IPS-18c (cell line): ENCODE data around the gene PRKG1.
"Not testable (repeated sequence)": the region's sequence is repeated elsewhere in the genome, so short reads cannot be mapped to it uniquely, and the experiment has no call there.

Experiments
- H3K4me3 ChIP-seq: 2 replicates; pipeline ENCODE4 v1.7.0; 2013; ENCODE audit warnings: low read depth, mild to moderate bottlenecking, low read length, moderate library complexity; ENCODE audit not compliant: insufficient read depth
- H3K9me3 ChIP-seq: one replicate; pipeline ENCODE4 v1.6.1; 2013; ENCODE audit warnings: mild to moderate bottlenecking, low read length, moderate library complexity; ENCODE audit not compliant: control insufficient read depth, insufficient read depth

PRKG1 gene

GRCh38 chr10:51439645-51440044, 365.4 kb downstream of the PRKG1 start:
- H3K4me3 ChIP-seq: no peak overlapping the region
- peaks cover 2% of the 10 kb centered on the region for H3K9me3 ChIP-seq

DNA sequence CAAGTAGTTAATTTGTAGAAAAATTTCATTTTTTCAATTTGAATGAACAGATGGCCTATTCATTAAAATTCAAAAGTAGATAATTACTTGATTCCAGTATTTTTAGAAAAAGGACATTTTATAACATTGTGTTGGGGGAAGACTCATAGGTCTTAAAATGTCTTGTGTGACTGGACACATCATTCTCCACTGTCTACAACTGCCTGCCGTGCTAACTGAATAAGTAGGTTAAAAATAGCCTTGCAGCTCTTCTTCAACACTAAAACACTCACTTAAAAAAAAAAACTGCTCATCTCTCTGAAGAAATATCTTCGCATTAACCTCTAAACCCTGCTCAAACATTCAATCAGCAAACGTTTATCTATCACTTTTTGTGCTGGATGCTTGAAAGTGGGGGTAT, 371.3 kb downstream of the PRKG1 start:
- peaks cover 2% of the 10 kb centered on the region for H3K9me3 ChIP-seq
- no peak overlapping the region for H3K4me3 ChIP-seq

DNA sequence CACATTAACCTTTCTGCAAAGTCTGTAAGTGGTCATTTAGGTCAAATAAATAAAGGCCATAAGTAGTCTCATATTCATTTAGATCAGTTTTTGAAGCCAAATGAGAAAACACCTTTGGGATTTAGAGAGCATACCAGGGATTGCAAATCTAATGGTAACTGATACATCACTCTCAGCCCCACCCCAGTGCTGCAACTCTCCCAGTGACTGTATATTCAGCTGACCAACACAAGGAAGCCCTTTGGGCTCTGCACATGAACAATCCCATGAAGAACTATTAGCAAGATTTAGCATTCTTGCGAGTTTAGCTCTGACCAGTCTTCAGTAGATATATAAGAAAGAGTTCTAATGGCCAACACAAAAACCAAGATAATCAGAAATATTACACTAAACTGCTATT, 372.8 kb downstream of the PRKG1 start:
- Histone ChIP-seq H3K4me3 (no peak overlapping the region), H3K9me3 (peaks cover 2% of the 10 kb centered on the region)

DNA sequence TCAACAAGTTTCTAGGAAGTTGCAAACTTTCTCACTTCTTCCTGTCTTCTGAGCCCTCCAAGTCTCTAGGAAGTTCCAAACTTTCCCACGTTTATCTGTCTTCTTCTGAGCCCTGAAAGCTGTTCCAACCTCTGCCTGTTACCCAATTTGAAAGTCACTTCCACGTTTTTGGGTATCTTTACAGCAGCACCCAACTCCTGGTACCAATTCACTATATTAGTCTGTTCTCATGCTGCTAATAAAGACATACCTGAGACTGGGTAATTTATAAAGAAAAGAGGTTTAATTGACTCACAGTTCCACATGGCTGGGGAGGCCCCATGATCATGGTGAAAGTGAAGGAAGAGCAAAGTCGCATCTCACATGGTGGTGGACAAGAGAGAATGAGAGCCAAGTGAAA, 381.5 kb downstream of the PRKG1 start:
- not testable (repeated sequence) for H3K9me3 ChIP-seq, H3K4me3 ChIP-seq

- Histone ChIP-seq H3K4me3 (no peak overlapping the region), H3K9me3 (peaks cover 6% of the 10 kb centered on the region)
These were observed 385.2 kb downstream of the PRKG1 start for GRCh38 chr10:51459476-51459875.

- Histone ChIP-seq H3K4me3 (no peak overlapping the region), H3K9me3 (no peaks in the 10 kb centered on the region)
These were observed 387.9 kb downstream of the PRKG1 start for GRCh38 chr10:51462076-51462779.

- H3K4me3 ChIP-seq: no peak overlapping the region
- H3K9me3 ChIP-seq: no peaks in the 10 kb centered on the region
These were observed 394.1 kb downstream of the PRKG1 start for GRCh38 chr10:51468424-51468823.

- Histone ChIP-seq H3K9me3 (no peaks in the 10 kb centered on the region), H3K4me3 (no peak overlapping the region)
These were observed 395.4 kb downstream of the PRKG1 start for GRCh38 chr10:51469686-51470085.

- no peak overlapping the region for H3K4me3 ChIP-seq
- H3K9me3 ChIP-seq: no peaks in the 10 kb centered on the region
These were observed 397.0 kb downstream of the PRKG1 start for GRCh38 chr10:51471271-51471670.

DNA sequence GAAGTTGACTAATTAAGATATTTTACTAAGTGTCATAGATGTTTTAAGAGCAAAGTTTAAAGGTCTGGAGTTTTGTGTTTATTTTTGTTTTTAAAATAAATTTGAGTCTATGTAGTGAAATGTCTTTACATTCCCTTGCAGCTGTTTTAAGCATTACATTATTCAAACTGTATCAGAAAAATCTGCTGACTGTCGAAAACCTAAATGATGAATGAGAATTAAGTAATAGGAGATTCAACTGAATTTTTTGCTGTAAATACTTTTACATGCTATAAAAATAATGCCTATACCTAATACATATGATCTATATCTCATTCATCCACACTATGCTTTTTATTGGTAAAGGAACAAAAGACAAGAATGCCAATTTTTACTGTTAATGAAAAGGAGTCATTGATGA, 397.9 kb downstream of the PRKG1 start:
- Histone ChIP-seq H3K9me3 (no peaks in the 10 kb centered on the region), H3K4me3 (no peak overlapping the region)

GRCh38 chr10:51479711-51480110, 405.4 kb downstream of the PRKG1 start:
- Histone ChIP-seq H3K9me3 (no peaks in the 10 kb centered on the region), H3K4me3 (no peak overlapping the region)

DNA sequence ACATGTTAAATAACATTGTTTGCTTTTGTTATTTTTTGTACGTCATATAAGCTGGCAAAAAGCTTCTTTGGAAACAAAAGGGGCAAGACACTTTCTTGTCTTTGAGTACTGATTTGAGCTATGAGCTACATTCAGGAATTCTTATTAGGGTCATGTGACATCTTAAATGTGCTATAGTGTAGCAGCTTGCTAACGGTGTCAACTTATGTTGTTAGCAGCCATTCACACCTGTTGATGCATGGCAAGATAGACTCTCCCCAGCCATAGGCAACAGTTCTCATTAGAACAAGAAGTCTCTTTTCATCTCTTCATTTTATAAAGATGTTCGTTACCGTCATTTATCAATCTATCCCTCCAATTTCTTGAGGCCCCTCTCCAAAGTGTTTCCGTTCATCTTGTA, 411.4 kb downstream of the PRKG1 start:
- Histone ChIP-seq H3K4me3 (no peak overlapping the region), H3K9me3 (no peaks in the 10 kb centered on the region)

DNA sequence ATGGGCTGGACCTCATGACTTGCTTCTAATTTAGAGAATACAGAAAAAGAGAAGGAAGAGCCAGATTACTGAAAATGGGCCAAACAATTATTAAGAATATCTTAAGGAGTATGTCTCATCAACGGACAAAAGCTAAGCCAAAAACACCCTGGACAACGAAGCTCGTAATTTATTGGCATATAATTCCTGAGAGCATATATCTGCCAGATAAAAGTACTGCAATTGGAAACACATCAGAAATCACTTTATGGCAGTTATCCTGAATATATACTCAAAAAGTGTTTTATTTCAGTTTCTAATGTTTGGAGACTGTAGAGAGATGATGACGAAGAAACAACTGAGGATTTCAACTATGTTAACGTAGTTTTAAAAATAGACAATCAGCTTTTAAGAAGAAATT, 413.3 kb downstream of the PRKG1 start:
- Histone ChIP-seq H3K4me3 (no peak overlapping the region), H3K9me3 (no peaks in the 10 kb centered on the region)

GRCh38 chr10:51488766-51489408, 414.6 kb downstream of the PRKG1 start:
- no peaks in the 10 kb centered on the region for H3K9me3 ChIP-seq
- no peak overlapping the region for H3K4me3 ChIP-seq

GRCh38 chr10:51498424-51498823, 424.1 kb downstream of the PRKG1 start:
- Histone ChIP-seq H3K9me3 (no peaks in the 10 kb centered on the region), H3K4me3 (no peak overlapping the region)

DNA sequence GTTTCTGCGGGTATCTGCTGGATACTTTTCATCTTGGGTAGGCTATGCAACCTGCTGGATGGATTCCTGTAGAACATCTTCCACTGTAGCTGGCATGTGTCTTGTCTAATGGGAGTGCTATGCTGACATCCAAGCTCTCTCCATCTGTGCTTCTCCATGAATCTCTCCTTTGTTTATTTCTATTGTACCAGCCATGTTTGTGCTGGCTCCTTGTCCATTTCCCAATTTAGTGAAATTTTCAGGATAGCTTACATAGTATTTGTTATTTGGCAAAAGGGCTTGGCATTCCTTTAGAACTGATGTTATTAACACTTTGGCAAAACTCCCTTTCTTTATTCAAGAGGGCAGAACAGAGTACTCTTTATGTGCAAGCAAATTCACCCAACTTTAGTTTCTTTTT, 427.1 kb downstream of the PRKG1 start:
- no peak overlapping the region for H3K4me3 ChIP-seq

DNA sequence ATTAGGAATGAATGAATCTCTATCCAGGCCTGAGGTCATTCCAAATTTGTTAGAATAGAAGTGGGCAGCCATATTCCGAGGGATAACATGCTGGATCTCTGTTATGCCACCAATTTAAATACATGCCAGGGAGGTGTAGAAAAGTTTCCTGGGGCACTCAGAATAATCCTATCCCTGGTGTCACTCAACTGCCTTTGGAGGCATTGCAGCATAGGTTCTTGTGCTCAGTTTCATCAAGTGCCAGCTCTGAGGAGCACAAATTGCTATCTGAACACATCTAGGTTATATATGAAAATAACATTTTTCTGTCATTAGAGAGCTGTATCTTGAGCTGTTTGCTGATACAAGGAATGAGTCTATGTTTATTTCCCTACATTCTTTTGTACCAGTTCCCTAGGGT, 427.8 kb downstream of the PRKG1 start:
- Histone ChIP-seq H3K9me3 (no peaks in the 10 kb centered on the region), H3K4me3 (no peak overlapping the region)

More for the DNA sequence above, 427.1 kb downstream of the PRKG1 start:
- H3K9me3 ChIP-seq: no peaks in the 10 kb centered on the region

DNA sequence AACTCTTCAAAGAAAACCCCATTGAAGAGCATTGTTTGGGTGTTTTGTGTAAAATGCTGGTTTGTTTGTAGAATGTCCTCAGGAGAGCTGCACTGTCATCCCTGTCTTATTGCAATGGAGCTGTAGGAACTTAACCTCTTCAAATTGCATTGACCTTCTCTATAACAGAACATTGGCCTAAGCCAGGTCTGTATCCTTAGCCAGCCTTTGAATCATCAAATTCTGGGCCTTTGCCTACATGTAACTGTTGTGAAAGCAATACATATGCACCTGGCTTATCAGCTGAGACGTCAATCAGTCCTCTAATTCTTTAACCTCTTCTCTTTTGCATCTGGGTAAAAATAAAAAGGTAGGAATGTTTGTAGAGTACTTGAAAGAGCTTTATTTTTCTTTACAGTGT, 429.1 kb downstream of the PRKG1 start:
- Histone ChIP-seq H3K4me3 (no peak overlapping the region), H3K9me3 (no peaks in the 10 kb centered on the region)

GRCh38 chr10:51507476-51507875, 433.2 kb downstream of the PRKG1 start:
- H3K9me3 ChIP-seq: no peaks in the 10 kb centered on the region
- H3K4me3 ChIP-seq: no peak overlapping the region
